ENCODE data around the gene CNTFR.

DNA sequence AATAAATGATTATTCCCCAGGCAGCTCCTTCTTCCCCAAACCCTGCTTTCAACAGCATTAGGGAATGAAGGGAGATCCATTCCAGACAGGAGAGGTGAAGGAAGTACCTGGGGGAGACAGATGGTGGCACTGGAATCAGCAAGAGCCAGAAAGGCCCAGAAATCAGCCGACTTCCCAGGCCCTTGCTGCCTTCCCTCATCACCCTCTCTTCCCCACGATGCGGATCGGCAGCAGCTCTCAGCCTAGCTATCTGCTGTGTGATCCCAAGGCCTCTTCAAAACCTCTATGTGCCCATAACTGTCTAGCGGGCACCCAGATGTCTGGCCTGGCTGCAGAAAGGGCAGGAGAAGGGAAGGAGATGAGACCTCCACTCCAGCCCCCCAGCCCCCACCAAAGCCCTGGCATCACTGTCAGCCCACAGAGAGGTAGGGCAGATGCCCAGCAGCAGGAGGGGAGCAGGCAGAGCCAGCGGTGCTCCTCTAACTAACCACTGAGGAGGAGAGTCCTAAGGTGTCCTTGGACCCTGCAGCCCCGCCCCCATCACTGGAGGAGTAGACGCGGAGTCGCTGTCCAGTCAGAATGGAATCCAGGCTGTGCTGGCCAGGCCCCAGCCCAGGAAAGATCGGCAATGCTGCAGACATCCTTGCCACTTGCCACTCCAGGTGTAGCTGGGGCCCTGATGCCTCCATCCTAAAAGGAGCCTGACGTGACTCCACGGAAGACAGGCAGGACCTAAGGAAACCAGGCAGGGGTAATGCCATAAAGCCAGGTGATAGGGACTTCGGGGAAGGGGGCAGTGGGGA is 12.7 kb downstream of the CNTFR start:
- TF ChIP-seq, protein P1, sequence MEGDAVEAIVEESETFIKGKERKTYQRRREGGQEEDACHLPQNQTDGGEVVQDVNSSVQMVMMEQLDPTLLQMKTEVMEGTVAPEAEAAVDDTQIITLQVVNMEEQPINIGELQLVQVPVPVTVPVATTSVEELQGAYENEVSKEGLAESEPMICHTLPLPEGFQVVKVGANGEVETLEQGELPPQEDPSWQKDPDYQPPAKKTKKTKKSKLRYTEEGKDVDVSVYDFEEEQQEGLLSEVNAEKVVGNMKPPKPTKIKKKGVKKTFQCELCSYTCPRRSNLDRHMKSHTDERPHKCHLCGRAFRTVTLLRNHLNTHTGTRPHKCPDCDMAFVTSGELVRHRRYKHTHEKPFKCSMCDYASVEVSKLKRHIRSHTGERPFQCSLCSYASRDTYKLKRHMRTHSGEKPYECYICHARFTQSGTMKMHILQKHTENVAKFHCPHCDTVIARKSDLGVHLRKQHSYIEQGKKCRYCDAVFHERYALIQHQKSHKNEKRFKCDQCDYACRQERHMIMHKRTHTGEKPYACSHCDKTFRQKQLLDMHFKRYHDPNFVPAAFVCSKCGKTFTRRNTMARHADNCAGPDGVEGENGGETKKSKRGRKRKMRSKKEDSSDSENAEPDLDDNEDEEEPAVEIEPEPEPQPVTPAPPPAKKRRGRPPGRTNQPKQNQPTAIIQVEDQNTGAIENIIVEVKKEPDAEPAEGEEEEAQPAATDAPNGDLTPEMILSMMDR (conservative IDR thresholded peaks at IDR 0.05; ENCODE audit: low read length) = no peak
- no peak for TF ChIP-seq EZH2phosphoT487 (IDR thresholded peaks at IDR 0.05; ENCODE audit: borderline replicate concordance, low read depth, low read length)

Measured in OCI-LY7 (cell line).